Measurements from ENCODE around the gene C6.

- no peak for TF ChIP-seq CTCF (IDR thresholded peaks at IDR 0.05; ENCODE audit: low read depth, low read length, missing input control)
- TF ChIP-seq JUND (IDR thresholded peaks at IDR 0.05): no peak
- no peak for TF ChIP-seq RAD21 (IDR thresholded peaks at IDR 0.05)
Measured at GRCh38 chr5:41172012-41172411, 41.3 kb downstream of the C6 start.
